Measurements from ENCODE around the gene BIN1. TPM values are rescaled to one million over a fixed set of nuclear protein-coding genes. Genes with fewer than 3 reads are reported as not detected.

Gene BIN1
- total RNA-seq, 2 donors from 2014 or later = 41.7 to 45.9 TPM

DNA sequence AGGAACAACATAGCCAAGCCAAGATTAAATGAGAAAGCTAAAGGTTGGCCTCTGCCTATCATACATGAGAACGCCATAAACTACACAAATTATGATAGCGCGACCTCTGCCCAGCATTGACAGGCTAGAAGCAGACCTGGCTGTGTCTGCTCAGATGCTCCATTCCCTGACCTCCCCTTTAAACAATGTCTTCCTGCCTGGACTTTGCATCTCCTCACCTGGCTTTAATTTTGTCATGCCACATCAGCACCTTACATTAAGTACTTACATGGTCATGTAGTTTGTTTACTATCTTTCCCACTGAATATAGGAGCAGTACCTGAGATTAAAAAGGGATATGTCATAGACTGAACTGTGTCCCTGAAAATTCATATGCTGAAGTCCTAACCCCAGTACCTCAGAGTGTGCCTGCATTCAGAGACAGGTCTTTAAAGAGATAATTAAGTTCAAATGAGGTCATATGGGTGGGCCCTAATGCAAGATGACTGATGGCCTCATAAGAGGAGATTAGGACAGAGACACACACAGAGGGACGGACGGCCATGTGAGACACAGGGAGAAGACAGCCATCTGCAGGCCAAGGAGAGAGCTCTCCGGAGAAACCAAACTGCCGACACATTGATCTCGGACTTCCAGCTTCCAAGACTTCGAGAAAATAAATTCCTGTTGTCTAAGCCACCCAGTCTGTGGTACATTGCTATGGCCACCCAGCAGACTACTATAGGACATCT, 103.7 kb downstream of the BIN1 start:
- Histone ChIP-seq H3K27me3 (ENCODE audit: control insufficient read depth, insufficient read depth, low read length, poor library complexity, severe bottlenecking) (no peaks in the 10 kb centered on the region), H3K9ac (ENCODE audit: extremely low read depth, low read length, poor library complexity, severe bottlenecking) (no peak overlapping the region), H3K4me3 (ENCODE audit: low read length) (no peak overlapping the region), H3K36me3 (ENCODE audit: control insufficient read depth, insufficient read depth, low read length) (no peaks in the 10 kb centered on the region), H3K9me3 (ENCODE audit: control insufficient read depth, low read length) (no peaks in the 10 kb centered on the region), H3K27ac (ENCODE audit: low read depth, low read length) (no peak overlapping the region), H3K4me1 (ENCODE audit: control insufficient read depth, insufficient read depth, low read length) (no peaks in the 10 kb centered on the region)
- Mint-ChIP-seq H3K27ac (no peak overlapping the region), H3K4me1 (peaks cover 32% of the 10 kb centered on the region), H3K36me3 (ENCODE audit: low read depth) (no peaks in the 10 kb centered on the region), H3K27me3 (ENCODE audit: insufficient read depth) (no peaks in the 10 kb centered on the region), H3K4me3 (no peak overlapping the region), H3K9me3 (no peaks in the 10 kb centered on the region)
- DNase-seq = no peak
- TF ChIP-seq, protein P1, sequence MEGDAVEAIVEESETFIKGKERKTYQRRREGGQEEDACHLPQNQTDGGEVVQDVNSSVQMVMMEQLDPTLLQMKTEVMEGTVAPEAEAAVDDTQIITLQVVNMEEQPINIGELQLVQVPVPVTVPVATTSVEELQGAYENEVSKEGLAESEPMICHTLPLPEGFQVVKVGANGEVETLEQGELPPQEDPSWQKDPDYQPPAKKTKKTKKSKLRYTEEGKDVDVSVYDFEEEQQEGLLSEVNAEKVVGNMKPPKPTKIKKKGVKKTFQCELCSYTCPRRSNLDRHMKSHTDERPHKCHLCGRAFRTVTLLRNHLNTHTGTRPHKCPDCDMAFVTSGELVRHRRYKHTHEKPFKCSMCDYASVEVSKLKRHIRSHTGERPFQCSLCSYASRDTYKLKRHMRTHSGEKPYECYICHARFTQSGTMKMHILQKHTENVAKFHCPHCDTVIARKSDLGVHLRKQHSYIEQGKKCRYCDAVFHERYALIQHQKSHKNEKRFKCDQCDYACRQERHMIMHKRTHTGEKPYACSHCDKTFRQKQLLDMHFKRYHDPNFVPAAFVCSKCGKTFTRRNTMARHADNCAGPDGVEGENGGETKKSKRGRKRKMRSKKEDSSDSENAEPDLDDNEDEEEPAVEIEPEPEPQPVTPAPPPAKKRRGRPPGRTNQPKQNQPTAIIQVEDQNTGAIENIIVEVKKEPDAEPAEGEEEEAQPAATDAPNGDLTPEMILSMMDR (conservative IDR thresholded peaks at IDR 0.05) = peak; percentile 33
- 85 to 88% methylated on average over 8 to 9 of the region's 9 CpGs for WGBS, 2 experiments (ENCODE audit: insufficient coverage in 1 of 2, insufficient read length in 1 of 2)

DNA sequence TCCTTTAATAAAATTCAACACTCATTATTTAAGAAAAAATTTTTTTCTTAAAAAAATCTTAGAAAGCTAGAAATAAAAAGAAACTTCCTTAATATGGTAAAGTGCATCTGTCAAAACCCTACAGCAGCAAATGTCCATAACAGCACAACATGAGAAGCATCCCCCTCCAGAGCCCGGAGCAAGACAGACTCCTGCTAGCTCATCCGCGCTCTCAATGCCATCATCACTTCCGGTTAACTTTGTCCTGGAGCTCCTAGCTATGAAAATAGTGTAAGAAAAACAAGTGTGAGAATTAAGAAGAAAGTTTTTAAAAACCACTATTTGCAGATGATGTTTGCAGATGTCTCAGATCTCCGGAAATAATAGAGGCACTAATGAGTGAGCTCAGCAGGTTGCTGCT, 105.2 kb downstream of the BIN1 start:
- 84% methylated on average over 5 of the region's 5 CpGs; no CpG with 5 or more reads in 1 of the 2 experiments for WGBS, 2 experiments (ENCODE audit: insufficient coverage in 1 of 2, insufficient read length in 1 of 2)
- Histone ChIP-seq H3K36me3 (ENCODE audit: control insufficient read depth, insufficient read depth, low read length) (no peaks in the 10 kb centered on the region), H3K27me3 (ENCODE audit: control insufficient read depth, insufficient read depth, low read length, poor library complexity, severe bottlenecking) (no peaks in the 10 kb centered on the region), H3K9me3 (ENCODE audit: control insufficient read depth, low read length) (no peaks in the 10 kb centered on the region), H3K9ac (ENCODE audit: extremely low read depth, low read length, poor library complexity, severe bottlenecking) (no peak overlapping the region), H3K27ac (ENCODE audit: low read depth, low read length) (no peak overlapping the region), H3K4me3 (ENCODE audit: low read length) (no peak overlapping the region), H3K4me1 (ENCODE audit: control insufficient read depth, insufficient read depth, low read length) (peaks cover 3% of the 10 kb centered on the region)
- Mint-ChIP-seq H3K9me3 (no peaks in the 10 kb centered on the region), H3K36me3 (ENCODE audit: low read depth) (no peaks in the 10 kb centered on the region), H3K27ac (no peak overlapping the region), H3K4me3 (no peak overlapping the region), H3K27me3 (ENCODE audit: insufficient read depth) (no peaks in the 10 kb centered on the region), H3K4me1 (peaks cover 44% of the 10 kb centered on the region)
- DNase-seq = no peak
- TF ChIP-seq, protein P1 (conservative IDR thresholded peaks at IDR 0.05) = no peak

DNA sequence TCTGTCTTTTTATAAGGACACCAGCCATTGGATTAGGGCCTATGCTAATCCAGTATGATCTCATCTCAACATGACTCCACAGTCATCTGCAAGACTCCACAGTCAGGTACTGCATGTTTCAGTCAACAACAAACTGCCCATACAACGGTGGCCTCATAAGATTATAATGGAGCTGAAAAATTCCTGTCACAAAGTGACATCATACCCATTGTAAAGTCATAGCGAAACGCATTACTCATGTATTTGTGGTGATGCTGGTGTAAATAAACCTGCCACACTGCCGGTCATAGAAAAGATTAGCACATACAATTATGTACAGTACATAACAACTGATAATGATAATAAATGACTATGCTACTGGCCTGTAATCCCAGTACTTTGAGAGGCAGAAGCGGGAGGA, 106.0 kb downstream of the BIN1 start:
- Histone ChIP-seq H3K27ac (ENCODE audit: low read depth, low read length) (no peak overlapping the region), H3K4me3 (ENCODE audit: low read length) (no peak overlapping the region), H3K4me1 (ENCODE audit: control insufficient read depth, insufficient read depth, low read length) (peaks cover 9% of the 10 kb centered on the region), H3K9ac (ENCODE audit: extremely low read depth, low read length, poor library complexity, severe bottlenecking) (no peak overlapping the region), H3K36me3 (ENCODE audit: control insufficient read depth, insufficient read depth, low read length) (no peaks in the 10 kb centered on the region), H3K9me3 (ENCODE audit: control insufficient read depth, low read length) (no peaks in the 10 kb centered on the region), H3K27me3 (ENCODE audit: control insufficient read depth, insufficient read depth, low read length, poor library complexity, severe bottlenecking) (no peaks in the 10 kb centered on the region)
- DNase-seq = no peak
- no peak overlapping the region for H3K4me3 Mint-ChIP-seq
- H3K4me1 Mint-ChIP-seq = peaks cover 52% of the 10 kb centered on the region
- H3K36me3 Mint-ChIP-seq (ENCODE audit: low read depth) = no peaks in the 10 kb centered on the region
- no peaks in the 10 kb centered on the region for H3K27me3 Mint-ChIP-seq (ENCODE audit: insufficient read depth)
- no peaks in the 10 kb centered on the region for H3K9me3 Mint-ChIP-seq
- 83 to 91% methylated on average over 1 to 5 of the region's 5 CpGs for WGBS, 2 experiments (ENCODE audit: insufficient coverage in 1 of 2, insufficient read length in 1 of 2)
- TF ChIP-seq, protein P1 (conservative IDR thresholded peaks at IDR 0.05) = no peak
- no peak overlapping the region for H3K27ac Mint-ChIP-seq

Measured in endodermal cell (in vitro differentiated cells).